ENCODE results near the gene FHIT. TPM values are rescaled to one million over a fixed set of nuclear protein-coding genes. Genes with fewer than 3 reads are reported as not detected.

The FHIT gene
- total RNA-seq, 1 donor from 2014 or later: 1.3 TPM

DNA sequence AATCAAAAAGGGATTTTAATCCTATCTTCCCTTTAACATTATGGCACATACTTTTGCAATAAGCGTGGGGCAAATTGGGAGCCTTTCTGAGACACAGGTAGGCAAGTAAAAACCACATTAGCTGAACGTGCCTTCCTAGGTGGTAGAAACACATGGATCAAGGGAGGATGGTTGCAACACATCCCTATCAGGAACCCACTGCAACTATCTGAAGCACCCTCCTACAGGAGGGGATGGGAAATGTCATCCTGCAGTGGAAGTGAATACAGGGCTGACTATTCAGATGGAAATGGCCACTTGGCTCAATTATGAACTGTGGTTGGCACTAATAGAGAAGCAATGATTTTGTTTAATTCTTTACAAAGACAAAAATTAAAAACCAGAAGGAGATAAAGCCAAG lies 826.3 kb downstream of the FHIT start:
- no peak for DNase-seq (ENCODE audit: low read depth, low spot score)

DNA sequence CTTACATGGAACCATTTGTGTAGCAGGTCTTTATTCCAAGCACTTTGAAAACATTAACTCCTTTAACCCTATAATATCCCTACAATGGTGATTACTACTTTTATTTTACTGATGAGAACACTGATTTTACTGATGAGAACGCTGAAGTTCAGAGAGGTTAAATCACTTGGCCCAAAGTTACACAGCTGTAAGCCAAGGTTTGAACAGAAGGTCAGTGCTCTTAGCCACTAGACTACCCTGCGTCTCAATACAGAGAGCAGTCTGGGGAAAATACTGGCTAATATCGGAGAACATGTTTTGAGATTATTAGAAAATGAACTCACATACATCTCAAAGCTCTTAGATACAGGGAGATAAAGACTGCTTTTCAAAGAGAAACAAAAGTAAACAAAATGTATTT lies 827.2 kb downstream of the FHIT start:
- DNase-seq (ENCODE audit: low read depth, low spot score): no peak

DNA sequence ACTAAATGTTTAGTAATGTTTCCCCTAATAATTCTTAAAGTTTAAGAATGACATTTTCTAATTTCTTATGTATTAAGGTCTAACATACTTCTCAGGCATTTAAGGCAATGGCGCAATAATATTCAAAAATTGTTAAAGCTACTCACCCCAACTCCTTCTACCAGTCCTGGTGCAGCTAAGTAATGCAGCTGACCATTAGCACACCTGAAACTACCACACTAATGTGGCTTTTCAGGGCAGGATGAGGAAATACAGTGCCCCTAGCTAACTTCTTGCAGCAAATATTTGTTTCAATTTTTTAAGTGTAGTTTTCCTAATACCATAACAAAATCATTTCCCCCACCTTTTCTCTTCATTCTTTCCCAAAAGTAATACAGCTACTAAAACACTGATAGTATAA lies 827.7 kb downstream of the FHIT start:
- no peak for DNase-seq (ENCODE audit: low read depth, low spot score)

DNA sequence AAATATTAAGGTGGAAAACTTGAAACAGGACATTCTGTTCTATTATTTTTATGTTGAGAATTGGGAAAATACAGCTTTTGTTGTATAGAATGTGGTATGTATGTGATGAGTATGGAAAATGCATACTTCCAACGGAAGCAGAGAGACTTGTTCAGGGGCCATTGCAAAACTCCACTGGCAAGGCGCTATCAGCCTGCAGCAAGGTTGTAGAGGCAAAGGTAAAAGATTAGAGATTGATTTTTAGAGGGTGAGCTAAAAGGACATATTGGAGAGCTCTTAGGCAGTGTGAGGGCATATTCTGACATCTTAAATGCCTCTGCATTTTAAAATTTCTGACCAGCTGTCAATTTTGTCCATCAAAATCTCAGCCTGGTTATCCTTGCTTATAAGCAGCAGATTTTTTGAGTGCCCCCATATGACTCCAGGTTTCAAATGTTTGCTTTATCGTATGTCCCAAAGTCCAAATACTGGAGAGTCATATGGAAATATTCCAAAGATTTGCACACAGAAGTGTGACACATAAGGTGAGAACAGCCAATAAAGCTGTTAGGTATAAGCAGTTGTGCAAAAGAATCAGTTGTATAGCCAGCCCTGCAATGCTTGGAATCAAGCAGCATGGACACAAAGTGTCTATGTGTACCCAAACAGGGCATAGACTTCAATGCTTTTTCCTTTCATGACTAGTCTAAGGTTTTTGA lies 829.4 kb downstream of the FHIT start:
- DNase-seq (ENCODE audit: low read depth, low spot score): no peak

DNA sequence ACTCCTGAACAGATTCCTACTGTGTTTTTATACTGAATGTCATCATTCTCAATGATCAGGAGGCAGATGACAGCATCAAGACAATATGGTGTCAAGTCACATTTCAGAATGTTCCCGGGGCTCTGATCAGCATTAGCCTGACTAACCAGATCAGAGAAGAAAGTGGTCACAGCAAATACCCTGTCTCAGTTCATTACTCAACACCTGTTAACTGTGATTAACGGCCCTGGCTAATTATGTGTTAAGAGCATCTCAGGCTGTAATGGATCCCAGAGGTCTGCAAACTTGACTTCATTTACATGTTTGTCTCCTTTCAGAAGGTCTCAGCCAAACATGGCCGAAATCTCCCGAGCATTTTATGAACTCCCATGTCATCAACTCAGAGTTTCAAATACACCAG lies 833.7 kb downstream of the FHIT start:
- no peak for DNase-seq (ENCODE audit: low read depth, low spot score)

DNA sequence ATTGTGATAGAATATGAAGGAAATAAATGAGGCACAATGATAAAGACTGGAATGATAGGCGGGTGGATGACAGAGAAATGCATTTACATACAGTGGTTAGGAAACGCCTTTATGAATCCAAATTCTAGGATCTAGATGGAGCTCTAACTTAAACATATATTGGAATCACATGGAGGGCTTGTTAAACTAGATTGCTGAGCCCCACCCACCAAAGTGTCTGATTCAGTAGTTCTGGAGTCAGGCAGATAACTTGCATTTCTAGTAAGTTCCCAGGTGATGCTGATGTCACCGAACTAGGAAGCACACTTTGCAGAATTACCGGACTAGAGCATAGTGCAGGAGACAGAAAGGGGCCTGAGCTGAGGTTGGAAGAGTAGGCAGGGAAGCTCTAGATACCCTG lies 837.2 kb downstream of the FHIT start:
- DNase-seq (ENCODE audit: low read depth, low spot score): no peak

DNA sequence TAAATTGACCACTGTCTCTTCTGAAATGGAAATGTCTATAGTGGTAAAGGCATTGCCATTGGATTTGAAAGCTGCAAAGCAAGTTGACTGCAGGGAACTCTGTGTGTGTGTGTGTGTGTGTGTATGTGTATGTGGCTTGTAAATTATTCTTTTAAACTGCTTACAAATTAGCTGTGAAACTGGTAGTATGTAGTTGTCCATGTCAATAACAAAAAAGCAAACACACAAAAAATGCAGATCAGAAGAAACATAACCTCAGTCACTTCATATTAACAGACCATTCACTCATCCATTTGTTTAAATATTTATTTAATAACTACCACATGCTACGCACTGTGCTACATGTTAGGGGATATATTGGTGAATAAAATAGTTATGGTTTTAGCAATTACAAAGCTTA lies 837.7 kb downstream of the FHIT start:
- no peak for DNase-seq (ENCODE audit: low read depth, low spot score)

DNA sequence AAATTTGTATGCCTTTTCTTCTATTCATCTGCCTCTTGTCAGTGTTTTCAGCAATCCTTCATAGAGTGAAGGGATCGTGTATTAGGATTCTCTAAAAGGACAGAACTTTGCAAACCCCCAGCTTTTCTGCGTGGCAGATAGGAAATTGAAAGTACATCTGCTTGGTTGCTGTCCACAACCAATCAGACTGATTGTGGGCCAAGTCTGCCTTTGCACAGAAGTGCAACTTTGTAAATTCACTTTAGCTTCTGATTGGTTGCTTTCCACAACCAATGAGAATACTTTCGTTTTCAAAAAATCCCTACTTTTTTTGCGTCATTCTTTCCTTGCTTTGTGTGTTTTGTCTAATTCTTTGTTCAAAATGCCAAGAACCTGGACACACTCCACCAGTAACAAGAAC lies 847.4 kb downstream of the FHIT start:
- no peak for DNase-seq (ENCODE audit: low read depth, low spot score)

DNA sequence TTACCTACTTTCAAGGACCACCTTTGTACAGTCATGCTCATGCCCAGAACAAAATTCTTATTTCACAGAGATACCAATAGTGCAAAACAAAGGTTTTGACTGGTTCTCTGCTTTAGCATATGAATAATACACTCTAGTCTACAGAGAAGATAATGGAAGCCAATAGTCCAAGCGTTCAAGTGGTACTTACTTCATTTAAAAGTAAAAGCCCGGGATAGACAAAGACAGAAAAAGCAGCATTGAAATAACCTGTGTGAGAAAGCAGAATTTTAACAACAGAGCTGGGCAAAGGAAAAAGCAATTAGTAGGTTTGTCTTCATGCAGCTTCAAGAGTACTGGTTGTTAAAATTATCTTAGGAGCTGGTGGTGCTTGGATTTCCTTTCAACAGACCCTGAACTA lies 848.3 kb downstream of the FHIT start:
- DNase-seq (ENCODE audit: low read depth, low spot score): no peak

DNA sequence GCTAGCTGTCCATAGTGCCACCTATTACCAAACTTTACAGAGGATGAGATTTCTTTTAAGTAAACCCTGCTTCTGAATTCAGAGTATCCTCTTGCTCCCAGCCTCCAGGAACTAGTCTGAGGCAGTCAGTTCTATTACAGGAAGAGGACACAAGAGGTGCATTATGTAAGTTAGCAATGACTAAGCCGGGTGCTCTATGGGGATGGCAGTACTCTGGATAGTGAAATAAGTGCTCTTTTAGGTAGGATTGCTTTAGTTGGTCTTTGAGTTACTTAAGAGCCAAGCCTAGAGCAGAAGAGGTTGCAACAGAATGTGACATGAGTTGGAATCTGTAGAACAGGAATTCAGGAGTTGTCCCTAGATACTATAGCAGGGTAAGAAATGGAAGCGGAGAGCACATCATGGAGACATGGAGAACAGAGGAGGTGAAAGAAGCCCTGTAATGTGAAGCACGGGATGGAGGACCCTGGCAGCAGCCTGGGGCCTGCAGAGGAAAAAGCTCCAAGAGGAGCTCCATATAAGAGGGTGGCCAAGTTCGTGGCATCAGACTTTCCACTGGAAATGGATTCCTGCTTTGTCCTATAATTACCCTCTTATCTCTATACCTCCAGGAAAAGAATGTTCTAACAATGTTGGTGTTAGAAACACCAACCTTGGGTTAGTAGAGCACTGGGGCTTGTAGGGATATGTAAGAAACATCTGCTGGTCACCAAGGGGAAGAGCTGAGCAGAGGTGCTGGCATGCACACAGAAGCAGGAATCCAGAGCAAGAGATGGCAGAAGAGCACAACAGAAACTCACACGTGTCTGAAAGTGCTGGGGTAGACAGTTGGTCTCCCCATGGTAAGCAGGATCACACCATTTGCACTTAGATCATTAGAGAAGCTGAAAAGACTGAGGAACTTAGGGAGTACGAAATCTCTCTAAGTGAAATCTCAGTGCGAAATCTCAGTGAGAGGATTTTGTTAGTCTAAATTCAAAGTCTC lies 851.1 kb downstream of the FHIT start:
- DNase-seq (ENCODE audit: low read depth, low spot score): no peak

DNA sequence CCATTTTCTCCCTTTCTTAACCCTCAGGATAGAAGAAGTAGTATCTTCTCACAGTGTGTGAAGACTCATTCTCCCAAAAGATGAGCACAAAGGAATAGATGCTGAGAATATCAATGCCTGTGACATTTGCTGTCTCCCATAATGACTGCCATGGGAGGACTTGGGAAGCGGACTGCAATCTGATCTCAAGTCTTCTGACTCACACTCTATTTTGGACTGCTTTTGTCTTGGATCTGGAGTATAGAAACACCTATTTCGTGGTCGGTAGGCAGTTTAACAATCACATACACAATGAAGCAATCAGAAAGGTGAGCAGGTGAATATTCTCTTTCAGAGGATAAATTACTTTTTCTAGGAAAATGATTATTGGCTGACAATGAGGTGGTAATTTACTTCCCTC lies 852.0 kb downstream of the FHIT start:
- DNase-seq (ENCODE audit: low read depth, low spot score): no peak

DNA sequence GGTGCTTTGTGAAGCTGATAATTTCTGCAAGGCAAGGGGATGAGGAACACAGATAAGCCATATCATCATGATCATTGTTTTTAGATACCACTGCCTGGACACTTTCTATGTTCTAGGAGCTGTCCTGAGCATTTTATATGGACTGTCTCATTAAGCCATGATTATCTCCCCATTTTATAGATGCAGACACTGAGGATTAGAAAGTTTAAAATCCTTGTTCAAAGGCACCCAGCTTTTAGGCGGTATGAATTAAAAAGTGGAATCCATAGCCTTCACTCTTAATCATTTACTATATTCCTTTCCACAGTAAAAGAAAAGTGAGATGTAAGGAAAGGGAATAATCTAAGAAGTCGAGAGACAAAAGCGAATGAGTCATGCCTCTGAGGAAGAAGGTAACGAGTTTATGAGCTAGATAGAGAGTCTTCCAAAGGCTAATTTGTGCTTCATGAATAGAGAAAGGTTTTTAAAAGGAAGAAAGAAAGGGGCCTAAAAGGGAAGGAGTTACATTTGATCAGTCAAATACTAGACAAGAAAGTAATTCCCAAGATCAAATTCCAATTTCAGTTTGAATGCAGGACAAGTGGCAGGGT lies 856.0 kb downstream of the FHIT start:
- DNase-seq (ENCODE audit: low read depth, low spot score): no peak

DNA sequence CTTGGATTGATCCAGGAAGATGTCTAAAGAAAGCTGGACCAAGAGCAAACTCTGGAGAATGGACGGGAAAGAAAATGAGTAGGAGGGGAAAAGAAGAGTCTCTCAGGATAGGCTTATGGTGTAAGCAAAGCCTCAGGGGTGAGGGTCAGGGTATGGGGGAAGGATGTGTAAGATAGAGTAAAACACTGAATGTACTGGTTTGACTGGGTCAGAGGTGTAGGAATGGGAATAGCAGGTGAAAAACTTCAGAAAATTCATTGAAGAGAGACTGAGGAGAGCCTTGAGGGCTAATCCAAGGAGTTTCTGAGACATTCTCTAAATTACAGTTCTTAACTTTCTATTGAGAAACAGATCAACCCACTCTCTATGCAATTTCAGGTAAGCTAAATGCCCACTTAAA lies 857.3 kb downstream of the FHIT start:
- DNase-seq (ENCODE audit: low read depth, low spot score): no peak

DNA sequence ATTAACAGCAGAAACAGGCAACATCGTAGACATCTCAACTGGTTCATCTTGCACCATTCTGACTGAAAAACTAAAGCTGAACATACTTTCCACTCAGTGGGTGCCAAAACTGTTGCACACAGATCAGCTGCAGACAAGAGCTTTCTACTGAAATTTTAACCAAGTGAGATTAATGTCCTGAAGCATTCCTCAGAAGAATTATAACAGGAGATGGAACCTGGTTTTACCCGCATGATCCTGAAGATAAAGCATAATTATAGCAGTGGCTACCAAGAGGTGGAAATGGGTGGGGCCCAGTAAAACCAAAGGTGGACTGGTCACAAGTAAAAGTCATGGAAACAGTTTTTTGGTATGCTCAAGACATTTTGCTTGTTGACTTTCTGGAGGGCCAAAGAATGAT lies 858.8 kb downstream of the FHIT start:
- DNase-seq (ENCODE audit: low read depth, low spot score): no peak

DNA sequence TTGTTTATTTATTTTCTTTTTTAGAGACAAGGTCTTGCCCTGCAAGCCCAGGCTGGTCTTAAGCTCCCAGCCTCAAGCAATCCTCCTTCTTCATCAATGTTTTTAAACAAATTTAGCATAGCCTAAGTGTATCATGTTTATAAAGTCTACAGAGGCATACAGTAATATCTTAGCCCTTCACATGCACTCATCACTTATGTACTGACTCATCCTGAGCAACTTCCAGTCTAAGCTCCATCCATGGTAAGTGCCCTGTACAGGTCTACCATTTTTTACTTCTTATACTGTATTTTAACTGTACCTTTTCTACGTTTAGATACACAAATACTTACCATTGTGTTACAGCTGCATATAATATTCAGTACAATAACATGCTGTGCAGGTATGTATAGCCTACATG lies 860.0 kb downstream of the FHIT start:
- DNase-seq (ENCODE audit: low read depth, low spot score): no peak

DNA sequence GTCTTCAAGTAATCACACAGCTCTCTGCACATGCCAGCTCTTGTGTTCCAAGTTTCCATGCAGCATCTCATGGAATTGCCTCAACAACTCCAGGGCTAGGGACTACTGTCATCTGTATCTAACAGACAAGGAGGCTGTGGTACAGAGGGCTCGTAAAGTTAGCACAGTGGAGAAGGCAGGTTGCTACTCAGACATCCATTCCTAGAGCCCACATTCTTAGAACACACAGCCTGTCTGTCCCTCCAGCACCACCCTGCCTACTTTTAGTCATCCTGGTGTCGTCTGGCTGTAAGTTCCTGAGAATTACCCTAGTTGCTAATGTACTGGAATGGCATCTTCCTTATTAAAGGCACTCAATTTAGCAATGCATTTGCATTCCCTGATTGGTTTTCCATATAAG lies 862.5 kb downstream of the FHIT start:
- DNase-seq (ENCODE audit: low read depth, low spot score): no peak

DNA sequence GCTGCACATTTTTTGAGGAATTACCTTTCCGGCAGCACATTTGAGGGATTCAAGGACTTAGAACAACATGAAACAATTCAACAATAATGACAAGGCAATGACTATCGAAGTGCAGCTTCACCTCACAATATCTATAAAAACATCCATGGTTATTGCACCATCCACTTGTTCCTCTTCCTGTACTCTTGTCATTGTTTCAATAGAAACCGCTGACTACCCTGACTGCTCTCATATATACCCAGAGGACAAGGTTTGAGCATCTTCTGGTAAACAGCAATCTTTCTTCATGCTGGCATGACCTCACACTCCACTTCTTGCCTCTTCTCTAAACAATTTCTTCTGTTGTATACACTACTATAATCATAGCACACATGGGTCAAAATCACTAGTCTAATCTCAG lies 864.9 kb downstream of the FHIT start:
- no peak for DNase-seq (ENCODE audit: low read depth, low spot score)

DNA sequence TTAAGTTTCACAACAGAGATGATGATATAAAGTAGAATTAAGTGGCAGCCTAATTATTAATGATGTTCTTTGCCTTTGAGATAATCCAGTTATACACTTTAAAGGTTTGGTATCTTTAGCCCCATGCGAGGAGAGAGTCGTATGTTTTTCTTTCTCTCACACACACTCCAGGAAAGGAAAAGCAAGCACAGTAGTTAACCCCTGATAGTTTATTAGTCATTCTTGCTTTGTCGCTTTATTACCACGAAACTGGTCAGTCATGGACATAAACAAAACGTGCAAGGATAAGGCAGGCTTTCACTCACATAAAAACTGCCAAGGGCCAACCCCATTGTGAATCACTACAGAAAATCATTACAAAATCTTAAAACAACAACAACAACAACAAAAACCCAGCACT lies 866.9 kb downstream of the FHIT start:
- no peak for DNase-seq (ENCODE audit: low read depth, low spot score)

DNA sequence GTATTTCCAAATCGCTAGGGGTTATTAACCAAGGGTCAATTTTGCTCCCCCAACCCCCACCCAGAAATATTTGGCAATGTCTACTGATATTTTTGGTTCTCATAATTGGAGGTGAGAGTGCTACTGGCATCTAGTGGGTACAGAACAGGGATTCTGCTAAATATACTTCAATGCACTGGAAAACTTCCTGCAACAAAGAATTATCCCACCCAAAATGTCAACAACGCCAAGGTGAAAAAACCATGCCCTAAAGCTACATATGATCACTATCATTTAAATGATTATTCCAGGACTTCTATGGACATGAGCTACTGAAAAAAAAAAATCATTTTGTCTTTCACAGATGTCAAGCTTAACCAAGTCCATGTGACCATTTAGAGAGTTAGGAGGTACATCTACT lies 867.9 kb downstream of the FHIT start:
- DNase-seq (ENCODE audit: low read depth, low spot score): no peak

DNA sequence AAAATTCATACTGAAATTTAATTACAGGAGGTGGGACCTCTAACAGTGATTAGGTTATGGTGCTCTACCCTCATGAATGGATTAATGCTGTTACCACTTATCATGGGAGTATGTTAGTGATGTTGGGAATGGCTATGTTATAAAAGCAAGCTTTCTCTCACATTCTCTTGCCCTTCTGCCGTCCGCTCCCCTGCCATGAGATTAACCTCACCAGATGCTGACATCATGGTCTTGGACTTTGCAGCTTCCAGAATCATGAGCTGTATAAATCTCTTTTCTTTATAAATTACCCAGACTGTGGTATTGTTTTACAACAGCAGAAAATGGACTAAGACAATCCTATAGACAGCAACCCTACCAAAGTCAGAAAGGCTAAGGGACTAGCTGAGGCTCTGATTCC lies 884.8 kb downstream of the FHIT start:
- DNase-seq (ENCODE audit: low read depth, low spot score): no peak

DNA sequence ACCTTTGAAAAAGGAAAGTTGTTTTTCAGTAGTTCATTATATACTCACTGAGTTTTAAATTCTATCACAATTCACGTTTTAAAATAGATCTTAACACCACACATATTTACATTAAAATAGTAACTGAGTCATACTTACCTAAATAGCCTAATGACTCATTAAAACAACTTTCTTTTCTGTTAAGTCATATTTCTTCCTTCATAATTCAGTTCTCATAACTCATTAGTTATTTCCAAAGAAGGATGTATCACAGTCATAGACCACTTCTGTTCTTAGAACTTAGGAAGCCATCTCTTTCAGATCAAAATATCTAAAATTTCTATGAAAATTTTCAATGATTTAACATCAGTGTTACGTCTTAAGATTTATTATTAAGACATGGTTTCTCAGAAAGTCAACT lies 885.9 kb downstream of the FHIT start:
- no peak for DNase-seq (ENCODE audit: low read depth, low spot score)

DNA sequence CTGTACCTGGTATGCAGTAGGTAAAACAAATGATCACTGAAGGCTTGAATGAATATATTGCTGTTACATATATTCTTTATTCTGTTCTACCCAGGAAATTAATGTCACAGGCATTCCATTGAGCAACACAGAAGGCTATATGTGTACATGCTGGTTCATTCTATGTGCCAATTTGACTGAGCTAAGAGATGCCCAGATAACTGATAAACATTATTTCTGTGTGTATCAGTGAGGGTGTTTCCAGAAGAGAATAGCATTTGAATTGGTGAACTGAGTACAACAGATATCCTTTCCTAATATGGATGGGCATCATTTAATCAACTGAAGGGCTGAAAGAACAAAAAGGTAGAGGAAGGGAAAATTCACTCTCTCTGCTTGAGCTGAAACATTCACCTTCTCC lies 886.8 kb downstream of the FHIT start:
- DNase-seq (ENCODE audit: low read depth, low spot score): no peak

DNA sequence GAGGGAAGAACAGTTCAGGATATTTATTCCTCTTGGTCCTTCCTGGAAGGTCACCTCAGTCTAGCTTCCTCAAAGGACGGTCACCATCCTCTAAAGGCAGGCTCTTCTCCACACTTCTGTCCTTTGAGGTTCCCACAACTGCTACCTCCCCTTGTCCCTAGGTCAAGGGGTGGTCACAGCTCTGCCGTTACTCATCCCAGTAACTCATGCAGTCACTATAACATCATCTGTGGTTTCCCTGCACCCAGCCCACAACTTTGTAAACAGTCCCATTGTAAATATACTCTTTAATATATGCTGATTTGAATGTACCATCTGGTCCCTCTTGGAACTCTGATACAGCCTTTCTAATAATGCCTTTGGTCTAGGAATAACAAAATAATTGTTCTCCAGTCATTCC lies 887.4 kb downstream of the FHIT start:
- DNase-seq (ENCODE audit: low read depth, low spot score): no peak
